GM12872 (cell line): ENCODE measurements around the gene FBXO5.

Source experiments
- TF ChIP-seq, protein P1 (sequence below): IDR thresholded peaks from 3 replicates; pipeline ENCODE4 v1.5.1; 2011; ENCODE audit warnings: low read depth, mild to moderate bottlenecking, low read length, moderate library complexity; ENCODE audit not compliant: insufficient read depth

The FBXO5 gene

DNA sequence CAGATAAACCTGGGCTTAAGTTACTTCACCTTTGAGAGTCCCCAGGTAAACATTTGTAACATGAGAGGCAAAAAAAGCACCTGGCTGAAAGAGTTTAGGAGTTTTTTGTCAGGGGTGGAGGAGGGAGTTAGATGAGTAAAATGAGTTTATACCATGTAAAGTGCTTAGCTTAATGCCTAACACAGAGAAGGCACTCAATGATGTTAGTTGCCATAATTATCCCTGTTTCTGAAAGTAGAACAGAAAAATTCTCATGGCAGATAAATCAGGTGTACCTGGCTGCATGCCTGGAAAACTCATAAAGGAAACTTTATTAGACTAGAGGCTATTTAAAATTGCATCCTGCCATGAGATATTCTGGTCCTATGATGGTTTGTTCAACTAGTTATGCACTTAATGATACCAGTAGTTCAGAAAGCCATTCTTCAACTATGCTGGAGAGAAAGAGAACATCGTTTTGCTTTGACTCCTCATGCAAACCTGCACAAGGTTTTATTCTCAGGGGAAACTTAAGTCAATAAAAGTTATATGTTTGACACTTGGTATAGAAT lies 40.4 kb downstream of the FBXO5 start:
- TF ChIP-seq, protein P1, sequence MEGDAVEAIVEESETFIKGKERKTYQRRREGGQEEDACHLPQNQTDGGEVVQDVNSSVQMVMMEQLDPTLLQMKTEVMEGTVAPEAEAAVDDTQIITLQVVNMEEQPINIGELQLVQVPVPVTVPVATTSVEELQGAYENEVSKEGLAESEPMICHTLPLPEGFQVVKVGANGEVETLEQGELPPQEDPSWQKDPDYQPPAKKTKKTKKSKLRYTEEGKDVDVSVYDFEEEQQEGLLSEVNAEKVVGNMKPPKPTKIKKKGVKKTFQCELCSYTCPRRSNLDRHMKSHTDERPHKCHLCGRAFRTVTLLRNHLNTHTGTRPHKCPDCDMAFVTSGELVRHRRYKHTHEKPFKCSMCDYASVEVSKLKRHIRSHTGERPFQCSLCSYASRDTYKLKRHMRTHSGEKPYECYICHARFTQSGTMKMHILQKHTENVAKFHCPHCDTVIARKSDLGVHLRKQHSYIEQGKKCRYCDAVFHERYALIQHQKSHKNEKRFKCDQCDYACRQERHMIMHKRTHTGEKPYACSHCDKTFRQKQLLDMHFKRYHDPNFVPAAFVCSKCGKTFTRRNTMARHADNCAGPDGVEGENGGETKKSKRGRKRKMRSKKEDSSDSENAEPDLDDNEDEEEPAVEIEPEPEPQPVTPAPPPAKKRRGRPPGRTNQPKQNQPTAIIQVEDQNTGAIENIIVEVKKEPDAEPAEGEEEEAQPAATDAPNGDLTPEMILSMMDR: no peak

DNA sequence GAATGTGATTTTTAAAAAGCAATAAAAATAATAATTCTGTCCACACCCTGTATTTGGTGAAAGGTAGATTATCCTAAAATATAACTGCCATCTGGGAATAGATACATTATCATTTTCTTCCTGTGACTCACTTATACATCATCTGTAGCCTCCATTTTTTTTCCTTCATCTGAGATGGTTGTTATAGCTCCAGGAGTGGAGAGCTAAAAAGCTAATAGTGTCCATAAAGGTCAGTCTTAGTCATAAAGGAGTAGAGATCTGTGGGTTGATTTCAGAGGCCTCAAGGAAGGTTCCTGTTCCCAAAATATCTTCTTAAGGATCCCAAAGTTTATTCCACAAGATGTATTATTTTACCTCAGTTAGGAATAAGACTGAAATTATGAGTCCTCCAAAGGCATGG lies 41.1 kb downstream of the FBXO5 start:
- TF ChIP-seq, protein P1: no peak

DNA sequence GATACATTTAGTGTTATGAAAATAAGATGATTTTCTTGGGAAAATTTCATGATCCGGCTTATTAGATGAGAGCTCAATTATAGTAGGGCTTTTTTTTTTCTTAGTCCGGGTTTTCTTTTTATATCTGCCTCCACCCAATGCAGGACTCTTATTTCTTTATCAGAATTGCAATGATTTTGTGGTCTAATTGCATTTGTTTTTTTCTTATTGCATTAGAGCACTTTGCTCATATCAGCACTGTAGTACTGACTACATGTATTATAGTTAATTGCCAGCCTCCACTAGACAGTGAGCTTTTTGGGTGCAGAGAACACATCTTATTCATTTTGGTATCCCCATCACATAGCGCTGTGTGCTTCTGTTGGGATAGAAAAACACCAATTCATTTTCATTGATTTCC lies 50.0 kb downstream of the FBXO5 start:
- TF ChIP-seq, protein P1: no peak

DNA sequence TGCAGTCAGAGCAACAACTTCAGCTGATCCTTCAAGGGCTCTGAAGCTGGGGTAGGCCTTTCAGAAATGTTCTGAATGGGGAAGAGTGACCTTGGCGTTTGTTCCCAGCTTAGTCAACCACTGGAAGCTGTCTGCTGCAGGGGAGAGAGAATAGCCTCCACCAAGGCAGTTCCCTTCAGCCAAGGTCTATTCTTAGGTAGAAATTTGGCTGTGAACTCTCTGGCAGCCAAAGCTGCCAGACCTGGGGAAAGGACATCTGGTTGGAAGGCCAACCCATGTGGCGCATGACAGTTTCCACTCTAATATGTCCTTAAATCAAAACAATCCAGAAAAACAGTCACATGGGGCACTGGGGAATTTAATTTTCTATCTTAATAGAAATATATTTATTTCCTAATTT lies 60.1 kb downstream of the FBXO5 start:
- TF ChIP-seq, protein P1: no peak
